HT1080 (cell line): ENCODE results near the gene SUMF1. TPM values are rescaled to one million over a fixed set of nuclear protein-coding genes. Genes with fewer than 3 reads are reported as not detected.

Source experiments
- DNase-seq: peaks from one replicate; pipeline ENCODE4 v3.0.0-alpha.2; 2015; ENCODE audit warnings: low read depth
- total RNA-seq: library from RNA; depleted of rRNA; stranded (reverse); fragments of >200 nt; shearing (Covaris generic); gene quantifications from 2 replicates; pipeline ENCODE4 v1.2.3, GENCODE V29; 2014

SUMF1 gene
- total RNA-seq, 1 experiment from 2014 or later: 37.5 TPM

DNA sequence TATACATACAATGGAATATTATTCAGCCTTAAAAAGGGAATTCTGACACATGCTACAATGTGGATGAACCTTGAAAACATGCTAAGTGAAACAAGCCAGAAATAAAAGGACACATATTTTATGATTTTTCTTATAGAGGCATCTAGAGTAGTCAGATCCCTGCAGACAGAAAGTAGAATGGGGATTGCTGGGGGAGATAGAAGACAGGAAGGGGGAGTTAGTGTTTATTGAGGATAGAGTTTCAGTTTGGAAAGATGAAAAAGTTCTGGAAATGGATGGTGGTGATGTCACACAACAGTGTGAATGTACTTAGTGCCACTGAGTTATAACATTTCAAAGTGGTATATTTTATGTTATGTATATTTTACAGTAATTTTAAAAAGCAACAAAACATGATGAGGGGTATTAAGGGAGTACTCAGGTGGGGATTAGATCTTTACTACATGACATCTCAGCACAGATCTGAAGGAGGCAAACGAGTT, 30.8 kb upstream of the SUMF1 start:
- DNase-seq: no peak

DNA sequence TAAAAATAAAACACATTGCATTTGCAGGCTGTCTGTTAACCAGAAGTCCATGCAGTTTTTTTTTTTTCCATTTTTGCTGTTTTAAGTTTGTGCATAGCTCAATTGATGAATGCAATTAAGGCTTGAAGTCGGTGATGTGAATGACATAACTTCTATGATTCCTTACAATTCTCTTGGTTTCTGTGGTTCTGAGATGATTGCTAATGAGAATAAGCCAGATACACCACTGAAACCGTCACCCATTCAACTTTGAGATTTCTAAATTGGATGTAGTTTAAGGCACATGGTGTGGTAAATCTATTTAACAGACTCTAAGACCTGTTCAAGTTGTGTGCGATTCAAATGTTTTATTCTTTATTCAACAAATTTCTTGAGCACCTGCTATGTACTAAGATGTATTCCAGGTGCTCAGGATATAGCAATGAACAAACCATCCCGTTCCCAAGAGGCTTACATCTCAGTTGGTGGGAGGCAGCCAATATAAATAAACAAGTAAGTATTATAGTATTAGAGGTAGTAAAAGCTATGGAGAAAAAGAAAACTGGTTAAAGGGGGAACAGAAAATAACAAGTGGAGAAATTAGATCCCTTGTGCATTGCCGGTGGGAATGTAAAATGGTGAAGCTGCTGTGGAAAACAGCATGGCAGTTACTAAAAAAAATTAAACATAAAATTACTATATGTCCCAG, 30.1 kb upstream of the SUMF1 start:
- no peak for DNase-seq

DNA sequence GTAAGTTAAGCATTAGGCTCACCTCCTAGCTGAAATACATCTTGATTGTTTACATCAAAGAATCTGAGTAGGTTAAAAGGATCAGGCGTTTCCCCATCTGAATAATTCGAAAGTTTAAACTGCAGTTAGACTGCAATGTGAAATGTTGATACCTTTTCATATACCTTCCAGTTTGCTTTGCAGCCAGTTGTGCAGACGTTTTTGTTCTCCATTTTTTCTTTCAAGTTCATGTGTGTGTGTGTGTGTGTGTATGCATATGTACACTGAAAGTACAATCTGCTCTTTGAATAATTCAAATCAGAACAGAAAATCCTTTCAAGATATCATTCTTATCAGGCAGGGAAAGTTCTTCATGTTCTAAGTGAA, 29.0 kb upstream of the SUMF1 start:
- DNase-seq: no peak

DNA sequence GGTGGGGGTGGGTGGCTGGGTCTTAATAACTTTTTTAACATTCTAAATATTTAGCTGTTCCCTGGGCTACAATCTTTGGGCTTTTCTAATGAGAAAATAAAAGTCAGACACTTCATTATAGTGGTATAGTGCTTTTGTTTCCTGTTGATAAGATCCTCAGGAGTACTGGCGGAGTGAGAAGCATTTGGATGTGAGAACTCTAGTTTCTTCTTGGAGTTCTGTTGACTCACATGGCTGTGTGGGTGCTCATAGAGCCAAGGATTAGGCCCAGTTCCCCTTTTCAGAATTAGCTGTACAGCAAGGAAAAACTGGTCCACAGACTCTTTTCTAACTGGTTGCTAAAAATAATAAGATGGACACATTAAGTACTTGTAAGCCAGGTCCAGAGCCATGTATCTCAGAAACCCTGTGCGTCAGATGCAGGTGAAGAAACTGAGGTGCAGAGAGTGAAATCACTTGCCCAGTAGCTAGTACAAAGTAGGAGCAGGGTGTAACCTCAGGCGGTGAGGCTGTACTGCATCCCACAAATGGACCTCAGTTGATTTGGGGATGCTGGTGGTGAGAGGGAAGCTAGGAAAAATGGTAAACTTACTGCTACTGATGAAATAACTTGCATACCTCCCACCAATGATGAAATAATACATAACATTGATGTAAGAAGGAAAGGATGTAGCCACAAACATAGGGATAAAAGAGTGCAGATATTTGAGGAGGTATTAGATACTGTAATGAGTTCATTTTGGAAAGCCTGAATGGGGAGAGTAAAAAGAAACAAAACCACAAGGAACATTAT, 28.4 kb upstream of the SUMF1 start:
- DNase-seq: no peak

DNA sequence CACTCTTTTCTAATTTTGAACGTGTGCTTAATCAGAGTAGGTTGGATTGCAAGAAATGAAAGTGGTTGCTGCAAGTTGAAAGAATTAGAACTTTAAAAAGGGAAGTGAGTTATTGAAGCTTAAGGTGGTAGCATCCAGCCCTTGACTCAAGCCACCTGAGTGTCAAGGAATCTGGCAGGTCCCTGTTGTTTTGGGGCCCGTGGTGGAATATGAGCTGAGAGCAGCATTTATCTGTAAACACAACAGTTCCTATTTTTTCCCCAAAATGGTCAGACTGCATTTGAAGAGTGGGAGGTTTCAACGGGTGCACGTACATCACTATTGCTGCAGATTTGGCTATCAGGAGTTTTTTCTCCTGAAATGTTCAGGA, 27.8 kb upstream of the SUMF1 start:
- no peak for DNase-seq

DNA sequence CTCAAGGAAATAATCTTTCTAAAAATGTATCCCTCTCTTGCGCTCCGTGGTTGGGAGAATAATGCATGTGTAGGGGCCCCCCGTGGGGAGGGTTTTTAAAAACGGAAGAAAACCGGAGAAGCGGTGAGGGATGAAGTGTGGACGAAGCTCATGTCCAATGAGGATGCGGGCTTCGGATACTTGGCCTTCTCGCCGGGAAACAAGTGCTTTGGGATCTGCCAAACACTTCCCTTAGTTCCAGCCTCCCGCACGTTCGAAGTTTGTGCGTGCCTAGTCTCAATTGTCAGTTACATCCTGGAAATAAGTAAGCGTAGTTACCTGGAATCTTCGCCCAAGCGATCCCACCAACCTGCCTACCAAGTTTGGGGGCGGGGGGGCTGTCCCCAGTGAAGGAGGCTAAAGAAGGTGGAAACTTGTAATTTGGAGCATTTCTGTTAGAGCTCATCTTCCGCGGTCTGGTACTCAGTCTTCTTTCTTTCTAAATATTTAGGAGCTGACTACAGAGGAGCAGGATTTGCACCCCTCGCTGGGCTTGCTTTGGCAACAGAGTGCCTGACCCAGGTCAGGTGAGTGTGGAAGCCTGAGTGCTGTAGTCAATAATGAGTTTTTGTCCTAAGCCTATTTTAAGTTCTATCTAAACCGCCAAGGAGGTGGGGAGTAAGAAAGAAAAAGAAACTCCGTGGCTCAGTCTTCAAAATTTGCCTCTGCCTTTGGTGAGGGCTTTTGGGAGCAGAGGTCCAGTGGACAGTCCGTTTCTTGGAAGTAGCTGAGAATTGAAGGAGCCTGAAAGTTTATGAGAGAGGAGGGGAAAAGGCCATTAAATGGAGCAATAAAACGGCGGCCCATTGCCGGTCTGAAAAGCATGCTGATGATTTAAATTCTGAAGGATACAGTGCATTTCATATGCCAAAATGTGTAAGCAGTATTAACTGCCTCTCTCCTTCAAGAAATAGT, 27.1 kb upstream of the SUMF1 start:
- DNase-seq: no peak

DNA sequence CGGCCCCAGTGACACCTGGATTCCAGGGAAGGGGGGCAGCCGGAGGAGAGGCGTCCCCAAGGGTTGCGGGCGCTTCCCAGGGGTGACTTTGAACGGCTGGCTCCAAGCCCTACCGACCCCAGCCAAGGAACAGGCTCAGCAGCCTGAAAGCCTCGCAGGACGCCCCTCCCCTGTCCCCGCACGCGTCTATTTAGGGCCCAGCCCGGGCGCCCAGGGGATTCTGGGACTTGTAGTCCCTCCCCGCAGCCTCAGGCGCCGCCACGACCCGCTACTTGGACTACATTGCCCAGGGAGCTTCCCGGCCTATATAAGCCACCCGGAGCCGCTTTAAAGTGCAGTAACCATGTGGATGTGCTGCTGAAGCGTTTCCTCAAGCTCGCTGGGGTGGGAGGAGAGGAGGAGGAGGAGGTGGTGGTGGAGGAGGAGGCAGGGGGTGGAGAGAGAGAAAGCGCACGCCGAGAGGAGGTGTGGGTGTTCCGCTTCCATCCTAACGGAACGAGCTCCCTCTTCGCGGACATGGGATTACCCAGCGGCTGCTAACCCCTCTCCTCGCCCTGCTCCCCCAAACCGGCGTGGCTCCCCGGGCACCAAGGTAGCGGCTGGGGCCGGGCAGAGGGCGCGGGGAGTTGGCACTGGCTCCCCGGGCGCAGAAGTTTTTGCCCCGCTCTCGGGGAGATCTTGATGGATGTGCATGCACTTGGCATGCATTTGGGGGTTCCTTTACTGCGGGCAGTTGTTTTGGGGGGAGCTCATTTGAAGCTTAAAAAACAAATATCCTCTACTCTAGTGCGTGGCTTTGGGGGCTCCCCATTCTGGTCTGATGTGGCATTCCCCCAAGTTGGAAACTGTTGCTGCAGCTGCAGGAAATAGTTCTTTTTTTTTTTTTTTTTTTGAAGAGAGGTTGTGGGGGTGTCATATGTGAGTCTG, 26.2 kb upstream of the SUMF1 start, which contains the start of gene ITPR1:
ITPR1 (plus strand) TSS at position 335 of the 927 bp plus-strand sequence. CDS start 23,144 bp downstream, outside the sequence.
- DNase-seq: peak; percentile 98

DNA sequence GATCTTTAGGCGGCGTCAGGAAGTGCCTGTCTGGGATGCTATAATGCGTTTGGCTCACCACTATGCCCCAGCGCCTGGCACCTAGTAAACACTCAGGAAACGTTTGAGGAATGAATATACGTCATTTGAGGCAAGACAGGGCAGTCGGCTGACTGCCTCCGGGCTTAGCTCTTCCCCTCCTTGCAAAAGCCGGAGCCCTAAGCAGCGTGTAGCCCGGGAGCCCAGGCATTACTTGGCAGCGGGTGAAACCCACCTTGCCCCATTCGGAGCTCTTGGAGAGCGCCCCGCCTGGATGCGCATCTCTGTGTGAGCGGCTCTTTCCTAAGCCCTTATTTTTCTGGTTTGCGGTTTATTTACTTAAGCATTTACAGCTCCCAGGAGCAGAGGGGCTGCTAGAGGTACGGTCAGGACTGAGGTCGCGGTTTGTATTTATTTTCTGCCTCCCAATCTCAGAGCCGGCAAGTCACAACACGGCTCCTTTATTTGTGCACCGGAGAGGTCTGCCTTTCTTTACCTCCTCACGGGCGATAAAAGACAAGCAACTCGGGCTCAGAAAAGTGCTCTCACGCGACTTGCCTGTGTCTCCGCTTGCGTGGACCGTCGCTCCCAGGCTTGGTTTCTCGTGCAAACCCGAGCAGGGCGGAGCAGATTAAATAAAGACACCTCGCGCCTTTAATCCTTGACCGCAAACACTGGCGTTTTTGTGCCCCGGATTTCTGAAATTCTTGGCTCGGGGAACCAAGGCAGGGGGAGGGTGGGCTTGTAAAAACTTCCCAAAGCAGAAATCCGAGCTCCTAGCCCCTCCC, 25.3 kb upstream of the SUMF1 start:
- peak; percentile 80 for DNase-seq

DNA sequence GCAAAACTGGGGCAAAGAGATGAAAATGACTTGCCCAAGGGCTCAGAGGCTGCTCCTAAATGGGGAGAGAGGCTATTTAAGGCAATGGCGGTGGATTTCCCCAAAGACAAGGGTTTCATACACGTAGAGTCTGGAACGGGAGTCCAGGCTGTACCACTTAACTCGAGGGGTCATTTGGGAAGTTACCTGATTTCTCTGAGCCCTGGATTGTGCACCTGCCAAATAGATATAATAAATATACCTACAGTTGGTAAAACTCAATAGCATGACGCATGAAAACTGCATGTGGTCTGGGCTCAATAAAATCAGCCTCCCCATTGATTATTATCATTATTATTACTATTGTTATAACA, 24.8 kb upstream of the SUMF1 start:
- no peak for DNase-seq

DNA sequence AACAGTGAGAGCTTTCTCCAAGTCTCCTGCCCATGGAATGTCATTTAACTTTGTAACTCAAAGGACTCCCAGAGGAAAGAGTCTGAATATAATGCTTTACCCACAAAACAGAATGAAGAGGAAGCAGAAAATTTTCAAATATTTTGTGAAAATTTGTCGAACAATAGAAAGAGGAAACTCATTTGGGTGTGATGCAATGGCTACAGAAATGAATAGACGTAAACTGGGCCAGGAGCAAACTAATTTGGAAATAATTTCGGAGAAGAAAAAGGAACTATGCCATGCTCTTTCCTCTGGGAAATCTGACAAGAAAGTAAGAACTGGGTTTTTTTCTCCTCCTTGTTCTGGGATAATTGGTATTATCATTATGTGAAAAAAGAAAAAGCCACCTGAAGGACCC, 11.2 kb upstream of the SUMF1 start:
- no peak for DNase-seq

DNA sequence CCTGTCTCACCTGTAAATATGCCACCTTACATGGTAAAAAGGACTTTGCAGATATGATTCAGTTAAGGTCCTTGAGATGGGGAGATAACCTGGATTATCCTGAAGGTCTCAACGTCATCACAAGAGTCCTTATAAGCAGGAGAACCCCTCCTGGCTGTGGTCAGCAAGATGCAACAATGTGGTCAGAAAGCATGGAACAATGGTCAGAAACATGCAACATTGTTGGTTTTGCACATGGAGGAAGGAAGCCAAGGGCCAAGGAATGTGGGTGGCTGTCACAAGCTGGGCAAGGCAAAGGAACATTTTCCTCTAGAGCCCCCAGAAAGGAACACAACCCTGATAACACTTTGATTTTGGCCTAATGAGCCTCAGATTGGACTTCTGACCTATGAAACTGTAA, 9.4 kb upstream of the SUMF1 start:
- DNase-seq: no peak

DNA sequence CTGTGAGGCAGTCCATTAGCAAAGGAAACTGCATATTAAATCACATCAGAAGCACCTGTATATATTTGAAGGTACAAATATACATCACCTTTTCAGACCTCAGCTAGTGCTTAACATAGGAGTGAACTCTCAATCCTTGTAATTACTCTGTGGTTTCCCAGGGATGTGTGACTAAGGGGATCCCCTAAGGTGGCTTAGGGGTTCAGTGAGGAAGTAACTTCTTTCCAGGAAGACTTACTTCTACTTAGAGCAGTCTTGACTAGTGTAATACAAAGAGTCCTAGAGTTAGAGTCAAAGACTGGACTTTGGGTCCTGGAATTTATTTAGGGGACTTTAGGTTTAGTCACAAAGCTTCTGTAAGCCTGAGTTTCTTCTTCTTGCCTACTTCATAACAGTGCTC, 8.7 kb upstream of the SUMF1 start:
- DNase-seq: no peak

DNA sequence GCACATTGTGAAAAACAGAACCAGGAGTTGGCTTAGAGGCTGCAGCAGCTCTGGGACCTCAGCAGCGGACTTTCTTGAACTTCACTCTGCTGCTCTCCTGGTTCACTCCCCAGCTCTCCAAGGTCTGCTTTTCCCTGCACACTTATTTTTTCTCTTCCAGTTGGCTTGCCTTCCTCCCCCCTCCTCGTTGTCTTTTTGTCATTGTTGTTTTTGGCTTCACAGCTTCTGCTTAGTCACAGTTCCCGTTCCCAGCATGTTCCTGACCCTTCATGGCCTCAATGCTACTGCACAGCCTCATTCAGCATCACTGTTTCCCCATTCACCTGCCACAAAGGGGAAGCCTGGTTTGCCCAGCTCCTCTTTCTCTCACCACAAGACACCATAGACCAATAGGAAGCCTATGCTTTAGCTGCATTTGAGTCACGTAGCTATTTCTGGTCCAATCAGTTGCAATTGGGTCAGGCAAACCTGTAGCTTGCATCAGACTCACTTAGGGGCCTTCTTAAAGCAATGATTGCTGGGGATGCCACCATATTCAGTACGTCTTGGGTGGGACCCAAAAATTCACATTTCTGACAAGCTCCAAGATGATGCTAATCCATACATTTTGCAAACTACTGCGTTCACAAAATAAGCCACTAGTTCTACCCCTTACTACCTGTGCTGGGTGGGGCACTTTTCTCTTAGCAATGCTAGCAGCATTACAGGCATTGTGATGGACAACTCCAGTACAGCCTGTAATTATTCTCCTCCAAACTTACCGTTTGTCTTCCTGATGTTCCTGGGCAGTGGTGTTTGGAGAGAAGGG, 7.8 kb upstream of the SUMF1 start:
- DNase-seq: peak; percentile 98

DNA sequence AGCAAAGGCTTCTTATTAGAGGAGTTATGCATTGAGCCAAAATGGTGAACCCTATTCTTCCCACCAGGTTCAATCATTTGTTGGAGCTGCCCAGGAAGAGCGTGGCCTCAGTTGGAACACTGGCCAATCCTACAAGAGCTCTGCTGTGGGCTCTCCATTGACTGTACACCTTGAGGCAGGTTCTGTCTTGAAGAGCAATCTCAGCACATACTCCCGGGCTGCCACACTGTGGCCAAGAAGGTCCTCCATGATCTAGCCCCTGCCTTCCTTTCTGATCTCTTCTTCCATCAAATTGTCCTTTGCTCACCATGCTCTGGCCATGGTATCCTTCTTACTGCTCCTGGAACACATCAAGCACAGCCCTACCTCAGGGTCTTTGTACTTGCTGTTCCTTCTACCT, 5.7 kb upstream of the SUMF1 start:
- no peak for DNase-seq

DNA sequence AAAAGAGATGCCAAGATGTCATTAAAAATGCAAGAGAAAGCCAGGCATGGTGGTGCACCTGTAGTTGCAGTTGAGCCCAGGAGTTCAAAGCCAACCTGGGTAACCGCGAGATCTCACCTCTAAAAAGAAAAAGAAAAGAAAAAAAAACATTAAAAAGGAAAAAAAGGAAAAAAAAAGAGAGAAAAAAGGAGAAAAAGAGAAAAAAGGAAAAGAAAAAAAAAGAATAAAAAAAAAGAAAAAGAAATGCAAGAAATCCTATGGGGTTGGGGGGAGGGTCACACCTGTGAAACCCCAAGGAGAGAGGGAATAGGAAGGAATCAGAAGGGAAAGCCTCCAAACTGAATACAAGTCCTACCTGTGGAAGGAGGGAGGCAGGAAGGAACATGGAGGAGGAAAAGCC, 5.2 kb upstream of the SUMF1 start:
- no peak for DNase-seq

DNA sequence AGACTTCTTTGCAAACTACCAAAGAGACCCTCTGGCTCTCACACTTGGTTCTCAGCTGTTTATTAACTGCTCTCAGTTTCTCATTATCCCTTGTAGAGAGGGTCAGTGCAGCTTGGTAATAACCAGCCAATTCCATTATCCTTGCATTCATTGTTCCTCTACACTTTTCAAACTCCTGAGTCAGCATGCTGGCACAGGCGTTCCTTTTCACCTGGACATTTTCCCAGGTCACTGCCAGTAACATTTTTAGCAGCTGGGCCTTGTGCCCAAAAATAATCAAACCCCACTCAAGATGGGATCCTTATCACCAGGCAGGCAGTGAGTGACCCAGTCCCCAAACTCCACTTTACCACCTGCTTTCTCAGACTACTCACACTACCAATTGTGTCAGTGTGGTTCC, 4.8 kb upstream of the SUMF1 start:
- no peak for DNase-seq

DNA sequence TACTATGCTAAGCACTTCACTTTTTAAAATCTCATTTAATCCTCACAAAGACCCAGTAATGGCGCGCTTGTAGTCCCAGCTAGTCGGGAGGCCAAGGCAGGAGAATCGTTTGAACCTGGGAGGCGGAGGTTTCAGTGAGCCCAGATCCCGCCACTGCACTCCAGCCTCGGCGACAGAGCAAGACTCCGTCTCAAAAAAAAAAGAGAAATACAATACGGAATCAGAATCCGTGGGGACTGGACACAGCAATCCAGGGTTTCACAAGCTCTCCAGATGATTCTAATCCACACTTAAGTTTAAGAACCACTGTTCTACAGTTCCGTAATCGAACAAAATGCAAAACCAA, 426 bp upstream of the SUMF1 start:
- DNase-seq: no peak

DNA sequence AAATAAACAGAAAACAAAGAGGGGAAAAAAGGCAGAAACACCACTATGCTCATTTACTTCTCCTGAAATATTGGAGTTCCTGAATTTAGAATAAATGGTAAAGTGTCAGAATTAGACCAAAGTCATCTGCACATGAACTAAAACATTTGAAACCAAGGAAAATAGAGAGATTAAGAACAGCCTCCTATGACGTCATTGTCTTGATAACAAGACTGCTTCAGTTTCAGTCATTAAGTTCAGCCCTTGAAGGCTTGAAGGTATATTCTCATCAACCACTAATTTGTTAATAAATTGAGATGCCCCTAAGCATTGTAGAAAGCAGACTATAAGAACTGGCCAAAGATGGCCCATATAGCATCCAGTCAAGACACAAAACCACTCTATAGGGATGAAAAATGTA, 2.5 kb downstream of the SUMF1 start:
- no peak for DNase-seq

DNA sequence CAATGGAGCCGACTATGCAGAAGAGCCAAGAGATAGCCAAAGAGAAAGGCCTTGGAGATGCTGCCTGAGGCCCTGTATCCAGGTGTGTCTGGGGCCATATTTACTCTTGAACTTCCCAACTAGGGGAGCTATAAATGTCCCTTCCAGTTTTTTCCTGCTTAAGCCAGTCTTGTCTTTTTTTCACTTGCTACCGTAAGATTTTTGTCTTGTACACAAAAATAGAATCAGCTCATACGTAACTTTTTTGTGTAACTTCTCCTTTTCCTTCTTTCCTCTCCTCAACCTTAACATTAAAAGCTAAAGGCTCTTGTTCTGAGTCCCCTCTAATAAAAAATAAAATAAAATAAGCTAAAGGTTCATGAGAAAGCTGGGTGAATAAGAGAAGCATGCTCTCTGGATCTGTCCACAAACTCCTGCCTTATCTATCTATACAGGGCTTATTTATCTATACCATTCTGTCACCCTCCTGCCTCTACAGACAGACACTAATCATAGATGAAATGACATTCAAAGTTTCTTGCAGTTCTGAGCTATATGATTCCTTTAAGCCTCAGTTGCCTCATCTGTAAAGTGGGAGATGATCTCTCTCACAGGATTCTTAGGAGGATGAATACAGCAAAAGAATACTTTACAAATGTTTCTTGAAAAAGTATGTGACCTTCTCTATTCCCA, 4.6 kb downstream of the SUMF1 start:
- no peak for DNase-seq
